ENCODE measurements around the gene CCDC185.

Gene CCDC185

GRCh38 chr1:223393275-223394214 is at the start of gene CCDC185:
Gene CCDC185 (plus strand): TSS chr1:223393415. CDS start chr1:223393476, 61 bp downstream.
- no peak for DNase-seq (ENCODE audit: low read depth)

- DNase-seq (ENCODE audit: low read depth), result no peak
These were observed 49.5 kb upstream of the CCDC185 start for GRCh38 chr1:223343692-223344091.

- no peak for DNase-seq (ENCODE audit: low read depth)
These were observed 48.7 kb upstream of the CCDC185 start for GRCh38 chr1:223344491-223344890.

- DNase-seq (ENCODE audit: low read depth), result no peak
These were observed 47.5 kb upstream of the CCDC185 start for GRCh38 chr1:223345720-223346119.

GRCh38 chr1:223346311-223346710 is 46.9 kb upstream of the CCDC185 start:
- no peak for DNase-seq (ENCODE audit: low read depth)

- no peak for DNase-seq (ENCODE audit: low read depth)
These were observed 45.6 kb upstream of the CCDC185 start for GRCh38 chr1:223347583-223347982.

- DNase-seq (ENCODE audit: low read depth), result no peak
These were observed 44.8 kb upstream of the CCDC185 start for GRCh38 chr1:223348439-223348838.

GRCh38 chr1:223349241-223349640 is 44.0 kb upstream of the CCDC185 start:
- DNase-seq (ENCODE audit: low read depth), result no peak

GRCh38 chr1:223350361-223350908 is 42.8 kb upstream of the CCDC185 start:
- no peak for DNase-seq (ENCODE audit: low read depth)

- no peak for DNase-seq (ENCODE audit: low read depth)
These were observed 40.3 kb upstream of the CCDC185 start for GRCh38 chr1:223352944-223353343.

- no peak for DNase-seq (ENCODE audit: low read depth)
These were observed 39.3 kb upstream of the CCDC185 start for GRCh38 chr1:223353939-223354338.

GRCh38 chr1:223355699-223356098 is 37.5 kb upstream of the CCDC185 start:
- DNase-seq (ENCODE audit: low read depth), result no peak

GRCh38 chr1:223358826-223359225 is 34.4 kb upstream of the CCDC185 start:
- no peak for DNase-seq (ENCODE audit: low read depth)

- peak; percentile 13 for DNase-seq (ENCODE audit: low read depth)
These were observed 30.0 kb upstream of the CCDC185 start for GRCh38 chr1:223363057-223363855.

GRCh38 chr1:223363856-223364684 is 29.1 kb upstream of the CCDC185 start, which contains the start of gene SUSD4:
Gene SUSD4 (minus strand): TSS chr1:223364176. CDS start chr1:223363425, 751 bp downstream.
- DNase-seq (ENCODE audit: low read depth), result no peak

- no peak for DNase-seq (ENCODE audit: low read depth)
These were observed 28.4 kb upstream of the CCDC185 start for GRCh38 chr1:223364685-223365382.

GRCh38 chr1:223374064-223374610 is 19.1 kb upstream of the CCDC185 start:
- DNase-seq (ENCODE audit: low read depth), result no peak

GRCh38 chr1:223378754-223379153 is 14.5 kb upstream of the CCDC185 start:
- no peak for DNase-seq (ENCODE audit: low read depth)

GRCh38 chr1:223386013-223386412 is 7.2 kb upstream of the CCDC185 start:
- DNase-seq (ENCODE audit: low read depth), result no peak

- no peak for DNase-seq (ENCODE audit: low read depth)
These were observed 2.6 kb upstream of the CCDC185 start for GRCh38 chr1:223390618-223391017.

- DNase-seq (ENCODE audit: low read depth), result no peak
These were observed 1.0 kb downstream of the CCDC185 start for GRCh38 chr1:223394242-223394641.
